ENCODE results near the gene CDT1. TPM values are rescaled to one million over a fixed set of nuclear protein-coding genes. Genes with fewer than 3 reads are reported as not detected.

The CDT1 gene
- total and polyA plus RNA-seq, 8 donors = 9.3 to 20.4 (median 13.4) TPM

DNA sequence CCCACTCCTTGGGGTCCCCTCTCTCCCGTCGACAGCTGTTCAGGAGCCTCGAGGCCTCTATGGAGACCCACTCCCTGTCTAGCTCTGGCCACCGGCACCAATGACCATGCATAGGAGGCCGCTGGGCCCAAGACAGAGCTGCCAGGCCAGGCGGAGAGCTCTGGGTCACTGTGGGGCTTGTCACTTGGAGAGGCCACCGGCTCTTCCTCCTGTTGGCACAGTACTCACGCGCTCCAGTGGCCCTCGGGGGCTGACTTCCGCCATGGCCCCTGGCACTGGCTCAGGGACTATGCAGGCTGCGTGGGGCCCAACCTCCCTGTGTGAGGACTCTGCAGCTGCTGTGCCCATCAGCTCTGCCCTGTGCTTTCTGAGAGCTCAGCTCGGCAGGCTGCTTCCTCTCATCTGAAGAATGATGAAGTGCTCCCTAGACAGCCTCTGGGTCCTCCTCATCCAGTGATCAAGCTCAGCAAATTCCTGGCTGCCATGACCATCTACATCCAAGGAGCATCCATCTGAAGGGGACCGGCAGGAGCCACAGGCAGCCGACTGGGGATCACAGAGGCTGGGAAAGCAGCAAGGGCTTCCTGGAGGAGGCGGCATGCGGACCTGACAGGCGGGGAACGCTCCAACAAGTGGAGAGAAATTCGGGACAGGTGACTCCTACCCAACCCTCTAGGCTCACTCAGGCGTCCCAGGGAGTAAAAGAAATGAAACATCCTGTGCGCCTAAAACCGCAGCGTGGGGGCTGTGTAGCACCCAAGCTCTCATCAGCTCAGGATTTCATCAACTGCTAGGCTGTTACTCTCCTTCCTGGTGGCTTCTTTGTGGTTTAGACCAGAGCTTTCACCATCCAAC is 36.4 kb downstream of the CDT1 start:
- Histone ChIP-seq H3K4me1 (peaks cover 0 to 16% of the 10 kb centered on the region in 2 donors), H3K4me3 (no peak overlapping the region), H3K36me3 (peaks cover 0 to 75% of the 10 kb centered on the region in 2 donors), H3K27me3 (no peaks in the 10 kb centered on the region), H3K27ac (peak overlapping the region in 1 of 2 donors; percentile 60), H3K9me3 (no peaks in the 10 kb centered on the region)
- DNase-seq = no peak
- intact Hi-C loops (cut with DNase I) = no loop called here
- no peak for ATAC-seq
- TF ChIP-seq, protein P1, sequence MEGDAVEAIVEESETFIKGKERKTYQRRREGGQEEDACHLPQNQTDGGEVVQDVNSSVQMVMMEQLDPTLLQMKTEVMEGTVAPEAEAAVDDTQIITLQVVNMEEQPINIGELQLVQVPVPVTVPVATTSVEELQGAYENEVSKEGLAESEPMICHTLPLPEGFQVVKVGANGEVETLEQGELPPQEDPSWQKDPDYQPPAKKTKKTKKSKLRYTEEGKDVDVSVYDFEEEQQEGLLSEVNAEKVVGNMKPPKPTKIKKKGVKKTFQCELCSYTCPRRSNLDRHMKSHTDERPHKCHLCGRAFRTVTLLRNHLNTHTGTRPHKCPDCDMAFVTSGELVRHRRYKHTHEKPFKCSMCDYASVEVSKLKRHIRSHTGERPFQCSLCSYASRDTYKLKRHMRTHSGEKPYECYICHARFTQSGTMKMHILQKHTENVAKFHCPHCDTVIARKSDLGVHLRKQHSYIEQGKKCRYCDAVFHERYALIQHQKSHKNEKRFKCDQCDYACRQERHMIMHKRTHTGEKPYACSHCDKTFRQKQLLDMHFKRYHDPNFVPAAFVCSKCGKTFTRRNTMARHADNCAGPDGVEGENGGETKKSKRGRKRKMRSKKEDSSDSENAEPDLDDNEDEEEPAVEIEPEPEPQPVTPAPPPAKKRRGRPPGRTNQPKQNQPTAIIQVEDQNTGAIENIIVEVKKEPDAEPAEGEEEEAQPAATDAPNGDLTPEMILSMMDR (IDR thresholded peaks at IDR 0.05) = no peak

DNA sequence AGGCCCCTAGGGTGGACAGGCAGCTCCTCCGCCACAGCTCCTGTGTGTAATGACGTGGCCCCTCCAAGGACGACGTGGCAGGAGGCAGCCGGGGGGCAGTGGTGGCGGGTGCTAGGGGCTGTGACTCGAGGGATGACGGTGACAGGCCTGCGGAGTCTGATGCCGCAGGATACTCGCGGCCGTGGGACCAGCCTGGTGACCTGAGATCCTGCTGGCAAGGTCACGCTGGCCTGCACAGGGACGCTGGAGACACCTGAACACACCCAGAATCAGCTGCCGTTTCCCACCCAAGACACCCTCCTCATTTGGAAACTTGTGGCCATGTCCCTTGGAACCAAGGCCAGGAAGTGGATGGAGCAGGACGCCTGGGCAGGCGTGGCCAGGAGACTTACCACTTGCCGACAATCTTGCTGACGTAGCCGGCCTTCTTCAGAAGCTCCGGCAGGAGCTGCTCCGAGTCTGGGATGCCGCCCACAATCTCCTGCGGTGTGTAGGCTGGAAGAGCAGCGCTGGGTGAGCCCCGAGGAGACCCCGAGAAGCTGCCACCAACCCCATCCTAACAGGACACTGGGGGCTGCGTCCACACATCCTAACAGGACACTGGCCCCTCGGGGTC is 37.1 kb downstream of the CDT1 start:
- intact Hi-C loops (cut with DNase I) = no loop called here
- peak overlapping the region in 1 of 2 donors; percentile 60 for H3K27ac ChIP-seq
- no peaks in the 10 kb centered on the region for H3K9me3 ChIP-seq
- peaks cover 0 to 68% of the 10 kb centered on the region in 2 donors for H3K36me3 ChIP-seq
- peaks cover 0 to 16% of the 10 kb centered on the region in 2 donors for H3K4me1 ChIP-seq
- H3K27me3 ChIP-seq = no peaks in the 10 kb centered on the region
- ATAC-seq (no peak), DNase-seq (no peak)
- TF ChIP-seq, protein P1 (IDR thresholded peaks at IDR 0.05) = no peak
- H3K4me3 ChIP-seq = no peak overlapping the region

DNA sequence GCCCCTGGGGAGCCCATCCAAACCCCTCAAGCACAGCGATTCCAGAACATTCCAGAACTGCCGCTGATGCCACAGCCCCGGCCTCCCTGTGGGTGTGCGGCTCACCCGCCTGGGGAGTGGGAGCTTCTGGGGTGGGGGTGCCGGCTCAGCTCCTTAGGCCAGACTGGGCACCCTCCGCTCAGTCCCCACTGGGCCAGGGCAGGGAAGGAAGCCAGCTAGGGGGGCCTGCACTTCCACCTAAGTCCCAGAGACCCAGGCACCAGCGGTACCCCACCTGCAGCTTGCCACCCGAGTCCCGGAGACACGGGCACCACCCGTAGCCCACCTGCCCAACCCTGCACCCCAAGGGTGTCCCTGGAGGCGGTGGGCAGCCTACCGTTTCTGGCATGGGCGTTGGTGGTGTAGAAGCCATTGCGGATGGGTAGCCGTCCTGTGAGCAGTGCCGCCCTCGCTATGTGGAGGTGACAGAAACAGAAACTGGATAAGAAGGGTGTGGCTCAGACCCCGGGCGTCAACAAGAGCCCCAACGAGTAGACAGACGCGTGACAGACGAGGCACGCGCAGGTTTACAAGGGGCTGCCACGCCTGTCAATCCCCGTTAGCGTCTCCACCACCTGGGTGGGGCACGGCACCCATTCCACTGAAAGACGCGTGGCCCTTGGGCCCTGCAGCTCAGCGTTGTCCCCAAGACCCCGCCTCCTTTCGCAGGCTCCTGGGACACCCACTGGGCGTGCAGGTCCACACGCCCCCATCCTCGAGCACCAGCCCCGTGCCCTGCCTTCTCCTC is 38.1 kb downstream of the CDT1 start:
- H3K36me3 ChIP-seq = peaks cover 0 to 63% of the 10 kb centered on the region in 2 donors
- no peaks in the 10 kb centered on the region for H3K9me3 ChIP-seq
- intact Hi-C loops (cut with DNase I) = no loop called here
- H3K4me1 ChIP-seq = peaks cover 0 to 16% of the 10 kb centered on the region in 2 donors
- no peak overlapping the region for H3K27ac ChIP-seq
- ATAC-seq (no peak), DNase-seq (no peak)
- TF ChIP-seq, protein P1 (IDR thresholded peaks at IDR 0.05) = no peak
- H3K27me3 ChIP-seq = no peaks in the 10 kb centered on the region
- H3K4me3 ChIP-seq = no peak overlapping the region

DNA sequence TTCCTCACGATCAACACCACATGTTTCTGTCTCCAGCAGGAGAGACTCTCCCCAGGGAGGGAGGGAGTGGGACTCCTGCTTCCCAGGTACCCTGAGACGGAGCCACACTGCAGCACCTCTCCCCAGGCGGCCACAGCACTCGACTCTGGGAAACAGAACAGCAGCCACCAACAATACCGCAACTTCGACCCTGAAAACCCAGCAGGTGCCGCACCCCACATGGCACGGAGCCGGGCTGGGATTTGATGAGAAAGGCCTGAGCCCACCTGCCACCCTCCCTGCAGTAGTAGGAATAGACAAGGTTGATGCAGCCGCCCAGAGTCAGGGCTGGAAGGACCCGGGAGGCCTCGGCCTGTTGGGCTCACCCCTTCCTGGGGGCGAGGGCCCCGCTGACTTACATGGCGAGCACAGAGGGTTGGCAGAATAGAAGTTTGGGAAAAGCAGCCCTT is 38.7 kb downstream of the CDT1 start:
- H3K4me1 ChIP-seq = peaks cover 0 to 16% of the 10 kb centered on the region in 2 donors
- intact Hi-C loops (cut with DNase I) = no loop called here
- TF ChIP-seq, protein P1 (IDR thresholded peaks at IDR 0.05) = no peak
- no peak for DNase-seq
- no peak for ATAC-seq
- no peak overlapping the region for H3K4me3 ChIP-seq
- no peak overlapping the region for H3K27ac ChIP-seq
- peaks cover 0 to 64% of the 10 kb centered on the region in 2 donors for H3K36me3 ChIP-seq
- no peaks in the 10 kb centered on the region for H3K9me3 ChIP-seq
- H3K27me3 ChIP-seq = no peaks in the 10 kb centered on the region

Data from left lung (tissue), 10 donors.